Uterus (tissue), 2 donors: ENCODE results near the gene NPIPB6.

Source experiments
- POLR2A ChIP-seq, 2 donors: fragments of 450-650 bp; IDR thresholded peaks; one replicate each; pipeline ENCODE4 v1.6.1; 2016; ENCODE audit warnings: antibody characterized with exemption in 2 of 2, mild to moderate bottlenecking in 1 of 2, moderate library complexity in 1 of 2
- TF ChIP-seq, protein P1 (sequence below), 4 experiments: fragments of 200-600 bp in 2 of 4; fragments of 450-650 bp in 2 of 4; sonication (generic) in 2 of 4; IDR thresholded peaks; one replicate each; pipeline ENCODE4 v1.5.1; 2016 to 2019; ENCODE audit warnings: antibody characterized with exemption in 4 of 4, mild to moderate bottlenecking in 2 of 4, moderate library complexity in 1 of 4

GRCh38 chr16:28324887-28325279, 38.4 kb downstream of the NPIPB6 start:
- TF ChIP-seq, protein P1, sequence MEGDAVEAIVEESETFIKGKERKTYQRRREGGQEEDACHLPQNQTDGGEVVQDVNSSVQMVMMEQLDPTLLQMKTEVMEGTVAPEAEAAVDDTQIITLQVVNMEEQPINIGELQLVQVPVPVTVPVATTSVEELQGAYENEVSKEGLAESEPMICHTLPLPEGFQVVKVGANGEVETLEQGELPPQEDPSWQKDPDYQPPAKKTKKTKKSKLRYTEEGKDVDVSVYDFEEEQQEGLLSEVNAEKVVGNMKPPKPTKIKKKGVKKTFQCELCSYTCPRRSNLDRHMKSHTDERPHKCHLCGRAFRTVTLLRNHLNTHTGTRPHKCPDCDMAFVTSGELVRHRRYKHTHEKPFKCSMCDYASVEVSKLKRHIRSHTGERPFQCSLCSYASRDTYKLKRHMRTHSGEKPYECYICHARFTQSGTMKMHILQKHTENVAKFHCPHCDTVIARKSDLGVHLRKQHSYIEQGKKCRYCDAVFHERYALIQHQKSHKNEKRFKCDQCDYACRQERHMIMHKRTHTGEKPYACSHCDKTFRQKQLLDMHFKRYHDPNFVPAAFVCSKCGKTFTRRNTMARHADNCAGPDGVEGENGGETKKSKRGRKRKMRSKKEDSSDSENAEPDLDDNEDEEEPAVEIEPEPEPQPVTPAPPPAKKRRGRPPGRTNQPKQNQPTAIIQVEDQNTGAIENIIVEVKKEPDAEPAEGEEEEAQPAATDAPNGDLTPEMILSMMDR (IDR thresholded peaks at IDR 0.05): no peak
- TF ChIP-seq POLR2A (IDR thresholded peaks at IDR 0.05): no peak
